ENCODE measurements around the gene SLC37A4. TPM values are rescaled to one million over a fixed set of nuclear protein-coding genes. Genes with fewer than 3 reads are reported as not detected.
"Not testable (repeated sequence)": the region's sequence is repeated elsewhere in the genome, so short reads cannot be mapped to it uniquely, and the experiment has no call there.

The SLC37A4 gene
- total RNA-seq, 4 donors from 2014 or later = 14.0 to 25.4 (median 19.5) TPM

DNA sequence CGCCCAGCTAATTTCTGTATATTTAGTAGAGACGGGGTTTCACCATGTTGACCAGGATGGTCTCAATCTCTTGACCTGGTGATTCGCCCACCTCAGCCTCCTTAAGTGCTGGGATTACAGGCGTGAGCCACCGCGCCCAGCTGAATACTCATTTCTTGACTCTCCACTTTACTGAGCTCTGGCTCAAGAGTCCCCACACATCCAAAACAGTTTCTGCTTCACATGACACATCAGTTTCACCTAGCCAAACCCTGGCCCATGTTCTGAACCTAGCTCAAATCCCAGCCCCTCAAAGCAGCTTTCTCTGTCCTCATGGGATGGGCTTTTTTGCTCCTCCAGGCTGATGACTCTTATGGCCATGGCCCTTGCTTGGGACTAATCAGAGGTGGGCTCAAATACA lies 16.5 kb upstream of the SLC37A4 start:
- intact Hi-C loops (cut with DNase I; ENCODE audit: low total_unique reads) = loop anchor here (10.0 kb wide), 1 partner anchor 148 kb away; no protein-coding TSS in a partner anchor
- no peak overlapping the region for H3K4me3 ChIP-seq (ENCODE audit: low read depth, poor library complexity, severe bottlenecking)
- WGBS, 2 donors = 96 to 97% methylated on average over 6 of the region's 6 CpGs
- TF ChIP-seq POLR2A (IDR thresholded peaks at IDR 0.05) = no peak
- no peak for TF ChIP-seq CTCF (IDR thresholded peaks at IDR 0.05)
- no peak for DNase-seq (ENCODE audit: low spot score in 2 of 2)

- no peak overlapping the region for H3K4me3 ChIP-seq (ENCODE audit: low read depth, poor library complexity, severe bottlenecking)
- intact Hi-C loops (cut with DNase I; ENCODE audit: low total_unique reads) = loop anchor here (10.0 kb wide), 1 partner anchor 148 kb away; no protein-coding TSS in a partner anchor
- 94 to 95% methylated on average over 6 of the region's 6 CpGs for WGBS, 2 donors
- no peak for DNase-seq (ENCODE audit: low spot score in 2 of 2)
- TF ChIP-seq CTCF (IDR thresholded peaks at IDR 0.05) = no peak
These were observed 15.8 kb upstream of the SLC37A4 start for GRCh38 chr11:119046489-119046888.

- no peak for DNase-seq (ENCODE audit: low spot score in 2 of 2)
- intact Hi-C loops (cut with DNase I; ENCODE audit: low total_unique reads) = loop anchor here (10.0 kb wide), 1 partner anchor 150 kb away; no protein-coding TSS in a partner anchor
- 72 to 80% methylated on average over 6 of the region's 6 CpGs for WGBS, 2 donors
- no peak overlapping the region for H3K4me3 ChIP-seq (ENCODE audit: low read depth, poor library complexity, severe bottlenecking)
- TF ChIP-seq CTCF (IDR thresholded peaks at IDR 0.05) = no peak
- no peak for TF ChIP-seq POLR2A (IDR thresholded peaks at IDR 0.05)
These were observed 14.0 kb upstream of the SLC37A4 start for GRCh38 chr11:119044708-119045107.

DNA sequence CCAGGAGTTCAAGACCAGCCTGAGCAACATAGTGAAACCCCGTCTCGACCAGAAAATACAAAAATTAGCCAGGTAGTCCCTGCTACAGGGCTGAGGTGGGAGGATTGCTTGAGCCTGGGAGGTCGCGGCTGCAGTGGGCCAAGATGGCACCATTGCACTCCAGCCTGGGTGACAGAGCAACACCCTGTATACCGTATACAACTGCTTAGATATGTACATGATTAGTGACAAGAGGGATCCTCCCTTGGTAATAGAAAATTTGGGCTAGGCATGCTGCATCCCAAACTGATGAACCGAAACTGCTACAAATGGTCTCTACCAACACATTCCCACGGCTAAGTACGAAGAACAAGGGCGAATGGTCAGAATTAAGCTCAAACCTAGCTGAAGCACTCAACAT lies 12.2 kb upstream of the SLC37A4 start:
- DNase-seq (ENCODE audit: low spot score in 2 of 2) = no peak
- intact Hi-C loops (cut with DNase I; ENCODE audit: low total_unique reads) = loop anchor here (10.0 kb wide), 1 partner anchor 152 kb away; no protein-coding TSS in a partner anchor
- TF ChIP-seq CTCF (IDR thresholded peaks at IDR 0.05) = no peak
- no peak for TF ChIP-seq POLR2A (IDR thresholded peaks at IDR 0.05)
- 92% methylated on average over 9 of the region's 9 CpGs for WGBS, 2 donors
- H3K4me3 ChIP-seq (ENCODE audit: low read depth, poor library complexity, severe bottlenecking) = no peak overlapping the region

- intact Hi-C loops (cut with DNase I; ENCODE audit: low total_unique reads) = loop anchor here (10.0 kb wide), 1 partner anchor 153 kb away; no protein-coding TSS in a partner anchor
- TF ChIP-seq POLR2A (IDR thresholded peaks at IDR 0.05) = no peak
- no peak for TF ChIP-seq CTCF (IDR thresholded peaks at IDR 0.05)
- WGBS, 2 donors = 83 to 95% methylated on average over 4 of the region's 4 CpGs
These were observed 11.3 kb upstream of the SLC37A4 start for GRCh38 chr11:119041821-119042514.

GRCh38 chr11:119039471-119039870 lies 8.8 kb upstream of the SLC37A4 start:
- WGBS, 2 donors = 44% methylated on average over 11 of the region's 11 CpGs
- intact Hi-C loops (cut with DNase I; ENCODE audit: low total_unique reads); DNase-seq (ENCODE audit: low spot score in 2 of 2); H3K4me3 ChIP-seq (ENCODE audit: low read depth, poor library complexity, severe bottlenecking): not testable (repeated sequence)

More at GRCh38 chr11:119041821-119042514, 11.3 kb upstream of the SLC37A4 start:
- no peak for DNase-seq (ENCODE audit: low spot score in 2 of 2)
- H3K4me3 ChIP-seq (ENCODE audit: low read depth, poor library complexity, severe bottlenecking) = no peak overlapping the region
